Liver (tissue), 3 donors: Measurements from ENCODE around the gene TUBGCP2.

ENCODE experiments used
- ATF3 ChIP-seq: IDR thresholded peaks from 2 replicates; pipeline ENCODE4 v1.6.1; 2016; ENCODE audit warnings: antibody characterized with exemption
- CTCF ChIP-seq: fragments of 150-350 bp; IDR thresholded peaks from 2 replicates; pipeline ENCODE4 v1.5.1; 2017; ENCODE audit warnings: improper control_type of control experiment, low read depth, low read length; ENCODE audit not compliant: missing input control
- EGR1 ChIP-seq, 2 donors: IDR thresholded peaks; 2 replicates each; pipeline ENCODE4 v1.6.1; 2016 to 2018; ENCODE audit warnings: antibody characterized with exemption in 2 of 2, low read depth in 2 of 2
- JUND ChIP-seq, 2 donors: IDR thresholded peaks; 2 replicates each; pipeline ENCODE4 v1.6.1; 2016; ENCODE audit warnings: antibody characterized with exemption in 2 of 2
- MAX ChIP-seq: IDR thresholded peaks from 2 replicates; pipeline ENCODE4 v1.6.1; 2016; ENCODE audit warnings: antibody characterized with exemption
- RAD21 ChIP-seq, 2 donors: IDR thresholded peaks; 2 replicates each; pipeline ENCODE4 v1.6.1; 2016; ENCODE audit warnings: antibody characterized with exemption in 2 of 2, mild to moderate bottlenecking in 2 of 2
- REST ChIP-seq: IDR thresholded peaks from 2 replicates; pipeline ENCODE4 v1.6.1; 2016; ENCODE audit warnings: antibody characterized with exemption, mild to moderate bottlenecking
- RXRA ChIP-seq, 2 donors: IDR thresholded peaks; 2 replicates each; pipeline ENCODE4 v1.6.1; 2017 to 2018; ENCODE audit warnings: antibody characterized with exemption in 2 of 2, mild to moderate bottlenecking in 1 of 2
- SP1 ChIP-seq: IDR thresholded peaks from 2 replicates; pipeline ENCODE4 v1.6.1; 2018; ENCODE audit warnings: antibody characterized with exemption, mild to moderate bottlenecking
- TAF1 ChIP-seq: conservative IDR thresholded peaks from 2 replicates; pipeline ENCODE4 v1.6.1; 2016; ENCODE audit warnings: antibody characterized with exemption, mild to moderate bottlenecking
- YY1 ChIP-seq: IDR thresholded peaks from 2 replicates; pipeline ENCODE4 v1.6.1; 2016; ENCODE audit warnings: antibody characterized with exemption, mild to moderate bottlenecking
- ZBTB33 ChIP-seq: IDR thresholded peaks from 2 replicates; pipeline ENCODE4 v1.6.1; 2016; ENCODE audit warnings: antibody characterized with exemption
- donor health status: healthy.
- donor health status: healthy.

- TF ChIP-seq CTCF (no peak), SP1 (no peak), JUND (IDR thresholded peaks at IDR 0.05) (no peak), TAF1 (no peak), ATF3 (no peak), REST (no peak), MAX (no peak), RAD21 (IDR thresholded peaks at IDR 0.05) (no peak), EGR1 (IDR thresholded peaks at IDR 0.05; ENCODE audit: low read depth in 2 of 2) (no peak), YY1 (no peak), ZBTB33 (no peak), RXRA (IDR thresholded peaks at IDR 0.05) (no peak)
These were observed 76.6 kb downstream of the TUBGCP2 start for GRCh38 chr10:133231946-133232574.
